Erythroblast (primary cell): ENCODE measurements around the gene FBXO31.

ENCODE experiments used
- GATA1 ChIP-seq: IDR thresholded peaks from 2 replicates; pipeline ENCODE4 v1.6.1; 2011; ENCODE audit warnings: low read depth, mild to moderate bottlenecking, control low read depth, low read length, moderate library complexity
- POLR2A ChIP-seq: IDR thresholded peaks from 2 replicates; pipeline ENCODE4 v1.6.1; 2011; ENCODE audit warnings: mild to moderate bottlenecking, low read length

- no peak for TF ChIP-seq POLR2A
- TF ChIP-seq GATA1, result no peak
These were observed 62.1 kb downstream of the FBXO31 start for GRCh38 chr16:87321336-87322107.
